22Rv1 (cell line): ENCODE data around the gene MTPN.

Source experiments
- ZFX ChIP-seq: fragments of 450-650 bp; IDR thresholded peaks from 2 replicates; pipeline ENCODE4 v1.6.1; 2017; ENCODE audit warnings: antibody characterized with exemption, borderline replicate concordance
- TF ChIP-seq, protein P1 (sequence below): fragments of 450-650 bp; IDR thresholded peaks from 2 replicates; pipeline ENCODE4 v1.5.1; 2017; ENCODE audit warnings: mild to moderate bottlenecking

DNA sequence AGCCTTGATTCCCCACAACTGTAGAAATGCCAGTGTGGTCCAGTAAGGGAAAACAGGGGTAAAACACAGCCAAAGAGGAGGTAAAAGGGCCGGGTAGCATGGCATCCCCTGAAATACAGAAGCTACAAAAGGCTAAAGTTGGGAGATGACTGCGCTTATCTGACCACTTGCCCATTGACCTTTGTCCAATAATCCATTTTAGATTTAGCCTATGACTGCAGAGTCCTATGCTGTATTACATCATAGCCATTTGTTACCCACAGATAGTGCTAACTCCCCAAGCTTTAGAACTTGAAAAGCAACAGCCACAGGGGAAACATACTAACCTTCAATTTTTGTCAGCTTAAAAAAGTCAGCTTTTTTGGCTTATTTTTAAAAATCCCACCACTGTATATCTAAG, 26.2 kb downstream of the MTPN start:
- TF ChIP-seq, protein P1, sequence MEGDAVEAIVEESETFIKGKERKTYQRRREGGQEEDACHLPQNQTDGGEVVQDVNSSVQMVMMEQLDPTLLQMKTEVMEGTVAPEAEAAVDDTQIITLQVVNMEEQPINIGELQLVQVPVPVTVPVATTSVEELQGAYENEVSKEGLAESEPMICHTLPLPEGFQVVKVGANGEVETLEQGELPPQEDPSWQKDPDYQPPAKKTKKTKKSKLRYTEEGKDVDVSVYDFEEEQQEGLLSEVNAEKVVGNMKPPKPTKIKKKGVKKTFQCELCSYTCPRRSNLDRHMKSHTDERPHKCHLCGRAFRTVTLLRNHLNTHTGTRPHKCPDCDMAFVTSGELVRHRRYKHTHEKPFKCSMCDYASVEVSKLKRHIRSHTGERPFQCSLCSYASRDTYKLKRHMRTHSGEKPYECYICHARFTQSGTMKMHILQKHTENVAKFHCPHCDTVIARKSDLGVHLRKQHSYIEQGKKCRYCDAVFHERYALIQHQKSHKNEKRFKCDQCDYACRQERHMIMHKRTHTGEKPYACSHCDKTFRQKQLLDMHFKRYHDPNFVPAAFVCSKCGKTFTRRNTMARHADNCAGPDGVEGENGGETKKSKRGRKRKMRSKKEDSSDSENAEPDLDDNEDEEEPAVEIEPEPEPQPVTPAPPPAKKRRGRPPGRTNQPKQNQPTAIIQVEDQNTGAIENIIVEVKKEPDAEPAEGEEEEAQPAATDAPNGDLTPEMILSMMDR: no peak
- TF ChIP-seq ZFX: no peak
